HepG2 (cell line): Measurements from ENCODE around the gene COX6A2. TPM values are rescaled to one million over a fixed set of nuclear protein-coding genes. Genes with fewer than 3 reads are reported as not detected.

Experiments
- GATAD2A ChIP-seq: IDR thresholded peaks from 2 replicates; pipeline ENCODE4 v1.6.1; 2016
- JUN ChIP-seq: sonication (generic); formaldehyde crosslinking; IDR thresholded peaks from 2 replicates; pipeline ENCODE4 v1.4.0; 2020; ENCODE audit warnings: mild to moderate bottlenecking, missing genetic modification reagents
- LCORL ChIP-seq, 2 experiments: fragments of 450-650 bp in 1 of 2; sonication (generic) in 1 of 2; formaldehyde crosslinking in 1 of 2; IDR thresholded peaks; 2 replicates each; pipeline versions ENCODE4 v1.5.0 to v1.6.1; 2017 to 2020; ENCODE audit warnings: antibody characterized with exemption in 1 of 2, missing genetic modification reagents in 1 of 2
- NR2F1 ChIP-seq, 2 experiments: fragments of 450-650 bp in 1 of 2; formaldehyde crosslinking in 1 of 2; IDR thresholded peaks; 2 replicates each; pipeline versions ENCODE4 v1.5.0 to v1.6.1; 2016 to 2020; ENCODE audit warnings: mild to moderate bottlenecking in 1 of 2, missing compliant biosample characterization in 1 of 2, missing genetic modification reagents in 1 of 2, moderate library complexity in 1 of 2
- RXRB ChIP-seq: IDR thresholded peaks from 2 replicates; pipeline ENCODE4 v1.6.1; 2016; ENCODE audit warnings: borderline replicate concordance, missing genetic modification reagents, missing compliant biosample characterization
- SYNCRIP ChIP-seq: fragments of 200-400 bp; formaldehyde crosslinking; IDR thresholded peaks from 2 replicates; pipeline ENCODE4 v1.6.1; 2018; ENCODE audit warnings: mild to moderate bottlenecking, low read depth, low read length; ENCODE audit not compliant: insufficient read depth
- ZNF20 ChIP-seq: sonication (generic); formaldehyde crosslinking; IDR thresholded peaks from 2 replicates; pipeline ENCODE4 v1.4.0; 2020; ENCODE audit warnings: mild to moderate bottlenecking, moderate library complexity, missing genetic modification reagents
- ZNF317 ChIP-seq: sonication (generic); formaldehyde crosslinking; IDR thresholded peaks from 2 replicates; pipeline ENCODE4 v1.5.0; 2020; ENCODE audit warnings: mild to moderate bottlenecking, missing genetic modification reagents
- polyA plus RNA-seq, 8 experiments: library from polyadenylated mRNA; depleted of rRNA in 3 of 8; stranded (reverse) in 7 of 8; unstranded in 1 of 8; fragments of >200 nt; fragmentation: Illumina TruSeq in 4 of 8; extraction: Trizol in 4 of 8; gene quantifications; 2 replicates each; pipeline versions ENCODE4 v1.2.1 to v1.2.3, GENCODE V29; 2011 to 2016; ENCODE audit warnings: low read depth in 4 of 8, missing spikeins in 1 of 8, mixed read lengths in 1 of 8; ENCODE audit not compliant: insufficient read depth in 1 of 8
- total RNA-seq, 5 experiments: library from RNA; depleted of rRNA; stranded (reverse); fragments of >200 nt; fragmentation: Illumina TruSeq; extraction: Trizol; gene quantifications; 2 replicates each; pipeline ENCODE4 v1.2.3, GENCODE V29; 2016; ENCODE audit warnings: low read depth in 1 of 5
- TF ChIP-seq, protein P1 (sequence below): sonication (generic); formaldehyde crosslinking; conservative IDR thresholded peaks from 2 replicates; pipeline ENCODE4 v1.8.1; 2023; ENCODE audit warnings: missing genetic modification reagents
- TF ChIP-seq, protein P2 (sequence below): IDR thresholded peaks from 2 replicates; pipeline ENCODE4 v1.6.1; 2016
- TF ChIP-seq, protein P3 (sequence below): sonication (generic); formaldehyde crosslinking; IDR thresholded peaks from 2 replicates; pipeline ENCODE4 v1.9.0; 2022; ENCODE audit warnings: missing genetic modification reagents, mild to moderate bottlenecking, borderline replicate concordance
- TF ChIP-seq, protein P4 (sequence below): sonication (generic); formaldehyde crosslinking; IDR thresholded peaks from 2 replicates; pipeline ENCODE4 v1.4.0; 2020; ENCODE audit warnings: mild to moderate bottlenecking, missing genetic modification reagents
- TF ChIP-seq, protein P5 (sequence below): IDR thresholded peaks from 2 replicates; pipeline ENCODE4 v1.6.1; 2016

COX6A2 gene
- total and polyA plus RNA-seq, 2 of the 13 experiments (the other 11 are each of a cell fraction or from before 2014, with no cell fraction given): not detected

DNA sequence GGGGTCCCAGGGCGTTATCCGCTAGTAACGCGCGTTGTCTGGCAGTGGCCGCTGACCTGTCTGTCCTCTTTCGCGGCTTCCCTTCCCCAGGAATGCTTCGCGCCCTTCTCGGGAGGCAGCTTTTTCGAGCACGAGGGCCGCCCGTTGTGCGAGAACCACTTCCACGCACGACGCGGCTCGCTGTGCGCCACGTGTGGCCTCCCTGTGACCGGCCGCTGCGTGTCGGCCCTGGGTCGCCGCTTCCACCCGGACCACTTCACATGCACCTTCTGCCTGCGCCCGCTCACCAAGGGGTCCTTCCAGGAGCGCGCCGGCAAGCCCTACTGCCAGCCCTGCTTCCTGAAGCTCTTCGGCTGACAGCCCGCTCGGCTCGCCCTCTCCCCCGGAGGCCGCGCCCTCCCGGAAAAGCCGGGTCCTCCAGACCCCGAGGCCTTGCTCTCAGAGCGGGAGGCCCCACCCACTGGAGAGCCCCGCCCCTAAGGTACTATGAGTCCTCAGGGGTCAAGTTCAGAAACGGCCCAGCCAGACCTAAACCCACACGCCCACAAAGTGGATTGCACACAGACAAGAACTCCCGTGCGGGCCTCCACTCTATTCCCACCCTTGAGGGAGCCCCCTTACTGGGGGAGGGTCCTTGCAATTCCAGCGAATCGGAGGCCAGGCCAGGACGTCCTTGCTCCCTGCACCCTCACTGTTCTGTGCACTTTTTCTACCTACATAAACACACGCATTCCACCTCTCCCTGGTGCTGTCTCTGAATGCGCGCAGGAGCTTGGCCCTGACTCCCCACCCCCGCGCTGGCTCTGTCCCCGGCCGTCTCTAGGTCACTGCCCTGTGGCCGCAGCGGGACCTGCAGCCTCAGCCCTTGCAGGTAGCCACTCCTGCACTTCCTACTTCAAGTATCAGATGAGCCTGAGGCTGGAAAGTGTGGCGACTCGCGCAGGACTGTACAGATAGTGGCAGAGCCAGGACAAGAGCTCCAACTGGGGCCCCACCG lies 49.4 kb upstream of the COX6A2 start (continued):
- TF ChIP-seq, protein P1, sequence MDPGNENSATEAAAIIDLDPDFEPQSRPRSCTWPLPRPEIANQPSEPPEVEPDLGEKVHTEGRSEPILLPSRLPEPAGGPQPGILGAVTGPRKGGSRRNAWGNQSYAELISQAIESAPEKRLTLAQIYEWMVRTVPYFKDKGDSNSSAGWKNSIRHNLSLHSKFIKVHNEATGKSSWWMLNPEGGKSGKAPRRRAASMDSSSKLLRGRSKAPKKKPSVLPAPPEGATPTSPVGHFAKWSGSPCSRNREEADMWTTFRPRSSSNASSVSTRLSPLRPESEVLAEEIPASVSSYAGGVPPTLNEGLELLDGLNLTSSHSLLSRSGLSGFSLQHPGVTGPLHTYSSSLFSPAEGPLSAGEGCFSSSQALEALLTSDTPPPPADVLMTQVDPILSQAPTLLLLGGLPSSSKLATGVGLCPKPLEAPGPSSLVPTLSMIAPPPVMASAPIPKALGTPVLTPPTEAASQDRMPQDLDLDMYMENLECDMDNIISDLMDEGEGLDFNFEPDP (CRISPR knock-in tag): no peak
- TF ChIP-seq LCORL (IDR thresholded peaks at IDR 0.05): no peak
- TF ChIP-seq LCORL (CRISPR knock-in tag; IDR thresholded peaks at IDR 0.05): peak; percentile 94
- TF ChIP-seq, protein P2, sequence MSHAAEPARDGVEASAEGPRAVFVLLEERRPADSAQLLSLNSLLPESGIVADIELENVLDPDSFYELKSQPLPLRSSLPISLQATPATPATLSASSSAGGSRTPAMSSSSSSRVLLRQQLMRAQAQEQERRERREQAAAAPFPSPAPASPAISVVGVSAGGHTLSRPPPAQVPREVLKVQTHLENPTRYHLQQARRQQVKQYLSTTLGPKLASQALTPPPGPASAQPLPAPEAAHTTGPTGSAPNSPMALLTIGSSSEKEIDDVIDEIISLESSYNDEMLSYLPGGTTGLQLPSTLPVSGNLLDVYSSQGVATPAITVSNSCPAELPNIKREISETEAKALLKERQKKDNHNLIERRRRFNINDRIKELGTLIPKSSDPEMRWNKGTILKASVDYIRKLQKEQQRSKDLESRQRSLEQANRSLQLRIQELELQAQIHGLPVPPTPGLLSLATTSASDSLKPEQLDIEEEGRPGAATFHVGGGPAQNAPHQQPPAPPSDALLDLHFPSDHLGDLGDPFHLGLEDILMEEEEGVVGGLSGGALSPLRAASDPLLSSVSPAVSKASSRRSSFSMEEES: no peak; the same call in 1 of the 2 replicates
- no peak for TF ChIP-seq ZNF20 (CRISPR knock-in tag)
- TF ChIP-seq, protein P3, sequence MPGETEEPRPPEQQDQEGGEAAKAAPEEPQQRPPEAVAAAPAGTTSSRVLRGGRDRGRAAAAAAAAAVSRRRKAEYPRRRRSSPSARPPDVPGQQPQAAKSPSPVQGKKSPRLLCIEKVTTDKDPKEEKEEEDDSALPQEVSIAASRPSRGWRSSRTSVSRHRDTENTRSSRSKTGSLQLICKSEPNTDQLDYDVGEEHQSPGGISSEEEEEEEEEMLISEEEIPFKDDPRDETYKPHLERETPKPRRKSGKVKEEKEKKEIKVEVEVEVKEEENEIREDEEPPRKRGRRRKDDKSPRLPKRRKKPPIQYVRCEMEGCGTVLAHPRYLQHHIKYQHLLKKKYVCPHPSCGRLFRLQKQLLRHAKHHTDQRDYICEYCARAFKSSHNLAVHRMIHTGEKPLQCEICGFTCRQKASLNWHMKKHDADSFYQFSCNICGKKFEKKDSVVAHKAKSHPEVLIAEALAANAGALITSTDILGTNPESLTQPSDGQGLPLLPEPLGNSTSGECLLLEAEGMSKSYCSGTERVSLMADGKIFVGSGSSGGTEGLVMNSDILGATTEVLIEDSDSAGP (CRISPR knock-in tag): peak; percentile 91
- TF ChIP-seq JUN (CRISPR knock-in tag): no peak
- TF ChIP-seq SYNCRIP: no peak
- TF ChIP-seq, protein P4, sequence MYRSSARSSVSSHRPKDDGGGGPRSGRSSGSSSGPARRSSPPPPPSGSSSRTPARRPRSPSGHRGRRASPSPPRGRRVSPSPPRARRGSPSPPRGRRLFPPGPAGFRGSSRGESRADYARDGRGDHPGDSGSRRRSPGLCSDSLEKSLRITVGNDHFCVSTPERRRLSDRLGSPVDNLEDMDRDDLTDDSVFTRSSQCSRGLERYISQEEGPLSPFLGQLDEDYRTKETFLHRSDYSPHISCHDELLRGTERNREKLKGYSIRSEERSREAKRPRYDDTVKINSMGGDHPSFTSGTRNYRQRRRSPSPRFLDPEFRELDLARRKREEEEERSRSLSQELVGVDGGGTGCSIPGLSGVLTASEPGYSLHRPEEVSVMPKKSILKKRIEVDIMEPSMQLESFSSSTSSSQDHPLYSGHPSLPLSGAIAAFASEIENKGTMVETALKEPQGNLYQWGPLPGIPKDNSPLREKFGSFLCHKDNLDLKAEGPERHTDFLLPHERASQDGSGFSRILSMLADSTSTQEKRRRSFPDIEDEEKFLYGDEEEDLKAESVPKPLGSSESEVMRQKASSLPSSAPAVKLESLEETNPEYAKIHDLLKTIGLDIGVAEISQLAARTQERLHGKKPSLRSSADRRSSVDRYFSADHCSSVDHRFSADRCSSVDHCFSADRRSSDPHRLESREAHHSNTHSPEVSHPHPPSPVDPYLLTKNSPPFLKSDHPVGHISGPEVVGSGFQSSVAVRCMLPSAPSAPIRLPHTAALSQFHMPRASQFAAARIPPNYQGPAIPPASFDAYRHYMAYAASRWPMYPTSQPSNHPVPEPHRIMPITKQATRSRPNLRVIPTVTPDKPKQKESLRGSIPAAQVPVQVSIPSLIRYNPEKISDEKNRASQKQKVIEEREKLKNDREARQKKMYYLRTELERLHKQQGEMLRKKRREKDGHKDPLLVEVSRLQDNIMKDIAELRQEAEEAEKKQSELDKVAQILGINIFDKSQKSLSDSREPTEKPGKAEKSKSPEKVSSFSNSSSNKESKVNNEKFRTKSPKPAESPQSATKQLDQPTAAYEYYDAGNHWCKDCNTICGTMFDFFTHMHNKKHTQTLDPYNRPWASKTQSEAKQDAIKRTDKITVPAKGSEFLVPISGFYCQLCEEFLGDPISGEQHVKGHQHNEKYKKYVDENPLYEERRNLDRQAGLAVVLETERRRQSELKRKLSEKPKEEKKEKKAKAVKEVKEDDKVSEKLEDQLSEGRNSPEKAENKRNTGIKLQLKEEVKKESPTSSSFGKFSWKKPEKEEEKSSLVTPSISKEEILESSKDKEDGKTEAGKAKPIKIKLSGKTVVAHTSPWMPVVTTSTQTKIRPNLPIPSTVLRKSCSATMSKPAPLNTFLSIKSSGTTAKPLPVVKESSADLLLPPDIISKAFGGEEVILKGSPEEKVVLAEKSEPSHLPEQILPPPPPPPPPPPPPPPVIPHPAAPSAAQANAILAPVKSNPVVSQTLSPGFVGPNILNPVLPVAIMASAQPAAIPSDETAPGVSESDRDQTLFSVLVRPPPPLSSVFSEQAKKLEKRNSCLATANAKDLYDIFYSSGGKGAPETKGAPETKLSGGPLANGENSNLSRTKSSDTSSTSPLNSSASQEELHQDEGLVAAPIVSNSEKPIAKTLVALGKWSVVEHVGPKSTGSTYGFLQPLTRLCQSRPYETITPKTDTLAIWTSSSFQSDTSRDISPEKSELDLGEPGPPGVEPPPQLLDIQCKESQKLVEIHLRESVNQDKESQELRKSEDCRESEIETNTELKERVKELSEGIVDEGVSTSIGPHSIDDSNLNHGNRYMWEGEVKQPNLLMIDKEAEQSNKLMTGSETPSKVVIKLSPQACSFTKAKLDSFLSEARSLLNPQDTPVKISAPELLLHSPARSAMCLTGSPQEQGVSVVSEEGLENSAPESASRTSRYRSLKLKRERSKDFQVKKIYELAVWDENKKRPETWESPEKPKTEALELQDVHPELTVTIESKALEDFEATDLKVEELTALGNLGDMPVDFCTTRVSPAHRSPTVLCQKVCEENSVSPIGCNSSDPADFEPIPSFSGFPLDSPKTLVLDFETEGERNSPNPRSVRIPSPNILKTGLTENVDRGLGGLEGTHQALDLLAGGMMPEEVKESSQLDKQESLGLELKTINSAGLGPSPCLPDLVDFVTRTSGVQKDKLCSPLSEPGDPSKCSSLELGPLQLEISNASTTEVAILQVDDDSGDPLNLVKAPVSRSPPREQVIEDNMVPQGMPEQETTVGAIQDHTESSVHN: no peak; the same call in none of the 2 replicates
- TF ChIP-seq ZNF317 (CRISPR knock-in tag): peak; percentile 66; the same call in 1 of the 2 replicates
- peak; percentile 81 for TF ChIP-seq RXRB (CRISPR knock-in tag)
- TF ChIP-seq, protein P5, sequence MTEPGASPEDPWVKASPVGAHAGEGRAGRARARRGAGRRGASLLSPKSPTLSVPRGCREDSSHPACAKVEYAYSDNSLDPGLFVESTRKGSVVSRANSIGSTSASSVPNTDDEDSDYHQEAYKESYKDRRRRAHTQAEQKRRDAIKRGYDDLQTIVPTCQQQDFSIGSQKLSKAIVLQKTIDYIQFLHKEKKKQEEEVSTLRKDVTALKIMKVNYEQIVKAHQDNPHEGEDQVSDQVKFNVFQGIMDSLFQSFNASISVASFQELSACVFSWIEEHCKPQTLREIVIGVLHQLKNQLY (CRISPR knock-in tag): no peak
- peak; percentile 58 for TF ChIP-seq GATAD2A
- TF ChIP-seq NR2F1 (CRISPR knock-in tag; IDR thresholded peaks at IDR 0.05): peak in 1 of 2 experiments; percentile 80; a peak in 2 of 4 replicates
